Measurements from ENCODE around the gene KLHL10.

DNA sequence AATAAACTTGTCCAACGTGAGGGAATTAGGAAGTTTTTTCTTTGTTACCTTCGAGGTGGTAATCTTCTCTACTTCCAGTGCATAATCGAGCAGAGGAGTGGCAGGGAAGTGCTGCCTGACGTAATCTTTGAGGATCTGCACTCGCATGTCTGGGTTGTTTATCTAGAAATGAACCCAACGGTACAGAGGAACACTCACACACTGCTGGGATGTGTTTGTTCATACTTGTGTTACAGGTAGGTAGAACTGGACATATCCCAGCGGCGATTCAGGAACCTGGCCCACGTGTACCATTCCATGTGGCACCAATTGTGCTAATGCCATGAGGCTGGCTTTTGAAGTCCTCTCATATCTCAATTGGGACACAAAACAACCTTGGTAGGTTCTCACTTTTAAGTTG lies 31.8 kb downstream of the KLHL10 start:
- no peak for TF ChIP-seq RAD21 (IDR thresholded peaks at IDR 0.05)
- TF ChIP-seq CTCF (IDR thresholded peaks at IDR 0.05; ENCODE audit: low read depth, low read length, missing input control), result no peak
- TF ChIP-seq ZBTB33 (IDR thresholded peaks at IDR 0.05), result no peak
- no peak for TF ChIP-seq GABPA (IDR thresholded peaks at IDR 0.05 in 1 of 2, conservative IDR thresholded peaks at IDR 0.05 in 1 of 2)
- peak; percentile 12 to 53 for TF ChIP-seq JUND (IDR thresholded peaks at IDR 0.05)
- TF ChIP-seq, protein P1, sequence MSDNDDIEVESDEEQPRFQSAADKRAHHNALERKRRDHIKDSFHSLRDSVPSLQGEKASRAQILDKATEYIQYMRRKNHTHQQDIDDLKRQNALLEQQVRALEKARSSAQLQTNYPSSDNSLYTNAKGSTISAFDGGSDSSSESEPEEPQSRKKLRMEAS (IDR thresholded peaks at IDR 0.05), result peak; percentile 95

All from liver (tissue), 3 donors.